PC-9 (cell line): ENCODE data around the gene NPIPA1. TPM values are rescaled to one million over a fixed set of nuclear protein-coding genes. Genes with fewer than 3 reads are reported as not detected.

Source experiments
- BruUV-seq: library from RNA; stranded (reverse); fragments of 400-500 nt; replicated peaks from 2 replicates; lab custom pipeline; 2021; lab: Mats Ljungman, UMichigan
- CTCF ChIA-PET: fragments of 300-600 bp; sonication (Branson Sonifier 250); formaldehyde crosslinking; loops from one replicate; lab custom pipeline; 2022; ENCODE audit warnings: antibody characterized with exemption; lab: Charles Lee
- POLR2A ChIA-PET: fragments of 300-600 bp; sonication (Branson Sonifier 250); formaldehyde crosslinking; loops from one replicate; lab custom pipeline; 2022; ENCODE audit warnings: antibody characterized with exemption; ENCODE audit not compliant: unreplicated experiment; lab: Charles Lee
- DNase-seq, 2 experiments: peaks; one replicate each; pipeline versions ENCODE4 v3.0.0 to v3.0.0-alpha.2; 2015 to 2022; ENCODE audit warnings: mixed read lengths in 1 of 2
- H2AFZ ChIP-seq: fragments of 200-600 bp; sonication (generic); 2 replicates; pipeline ENCODE4 v1.8.1; 2017; ENCODE audit warnings: antibody characterized with exemption
- H3F3A ChIP-seq: fragments of 200-600 bp; sonication (generic); 2 replicates; pipeline ENCODE4 v1.8.1; 2017; ENCODE audit warnings: antibody characterized with exemption, mild to moderate bottlenecking, low read depth; ENCODE audit not compliant: insufficient read depth
- H3K27ac ChIP-seq: fragments of 200-600 bp; sonication (generic); 2 replicates; pipeline ENCODE4 v1.6.1; 2016; ENCODE audit warnings: mixed run types
- H3K27me3 ChIP-seq: fragments of 200-600 bp; sonication (generic); 2 replicates; pipeline ENCODE4 v1.6.1; 2016; ENCODE audit warnings: low read depth, mixed run types; ENCODE audit not compliant: insufficient read depth
- H3K36me3 ChIP-seq: fragments of 200-600 bp; sonication (generic); 2 replicates; pipeline ENCODE4 v1.6.1; 2016; ENCODE audit warnings: low read depth, mixed run types
- H3K4me1 ChIP-seq: fragments of 200-600 bp; sonication (generic); replicated peaks from 2 replicates; pipeline ENCODE4 v1.6.1; 2016; ENCODE audit warnings: mixed run types; ENCODE audit not compliant: insufficient read depth
- H3K4me2 ChIP-seq: fragments of 200-600 bp; sonication (generic); 2 replicates; pipeline ENCODE4 v1.6.1; 2017; ENCODE audit warnings: mixed run types
- H3K4me3 ChIP-seq: fragments of 200-600 bp; sonication (generic); 2 replicates; pipeline ENCODE4 v1.6.1; 2016; ENCODE audit warnings: mixed run types
- H3K79me2 ChIP-seq: fragments of 200-600 bp; sonication (generic); 2 replicates; pipeline ENCODE4 v1.6.1; 2017; ENCODE audit warnings: low read depth, mixed run types
- H3K9me2 ChIP-seq: fragments of 200-600 bp; sonication (generic); 2 replicates; pipeline ENCODE4 v1.8.1; 2017; ENCODE audit warnings: mild to moderate bottlenecking; ENCODE audit not compliant: insufficient read depth
- H3K9me3 ChIP-seq: fragments of 200-600 bp; sonication (generic); 2 replicates; pipeline ENCODE4 v1.8.1; 2016; ENCODE audit warnings: low read depth; ENCODE audit not compliant: insufficient read depth
- H4K20me1 ChIP-seq: fragments of 200-600 bp; sonication (generic); 2 replicates; pipeline ENCODE4 v1.8.1; 2017; ENCODE audit not compliant: insufficient read depth
- EZH2 ChIP-seq: fragments of 200-600 bp; sonication (generic); IDR thresholded peaks from 2 replicates; pipeline ENCODE4 v1.8.0; 2017; ENCODE audit warnings: antibody characterized with exemption, low read depth
- intact Hi-C: fragments of 100-400 bp; cut with micrococcal nuclease; formaldehyde crosslinking; loops from one replicate; pipeline ENCODE4 v1.10.0; 2022; ENCODE audit not compliant: unreplicated experiment
- total RNA-seq: library from RNA; stranded (reverse); gene quantifications from 2 replicates; pipeline ENCODE4 v1.2.3, GENCODE V29; 2021
- TF ChIP-seq, protein P1 (sequence below): fragments of 200-600 bp; sonication (generic); conservative IDR thresholded peaks from 2 replicates; pipeline ENCODE4 v1.6.1; 2017; ENCODE audit warnings: mixed run types, antibody characterized with exemption, mild to moderate bottlenecking, moderate library complexity

Gene NPIPA1
- total RNA-seq, 1 experiment from 2014 or later: 109 TPM

- TF ChIP-seq, protein P1, sequence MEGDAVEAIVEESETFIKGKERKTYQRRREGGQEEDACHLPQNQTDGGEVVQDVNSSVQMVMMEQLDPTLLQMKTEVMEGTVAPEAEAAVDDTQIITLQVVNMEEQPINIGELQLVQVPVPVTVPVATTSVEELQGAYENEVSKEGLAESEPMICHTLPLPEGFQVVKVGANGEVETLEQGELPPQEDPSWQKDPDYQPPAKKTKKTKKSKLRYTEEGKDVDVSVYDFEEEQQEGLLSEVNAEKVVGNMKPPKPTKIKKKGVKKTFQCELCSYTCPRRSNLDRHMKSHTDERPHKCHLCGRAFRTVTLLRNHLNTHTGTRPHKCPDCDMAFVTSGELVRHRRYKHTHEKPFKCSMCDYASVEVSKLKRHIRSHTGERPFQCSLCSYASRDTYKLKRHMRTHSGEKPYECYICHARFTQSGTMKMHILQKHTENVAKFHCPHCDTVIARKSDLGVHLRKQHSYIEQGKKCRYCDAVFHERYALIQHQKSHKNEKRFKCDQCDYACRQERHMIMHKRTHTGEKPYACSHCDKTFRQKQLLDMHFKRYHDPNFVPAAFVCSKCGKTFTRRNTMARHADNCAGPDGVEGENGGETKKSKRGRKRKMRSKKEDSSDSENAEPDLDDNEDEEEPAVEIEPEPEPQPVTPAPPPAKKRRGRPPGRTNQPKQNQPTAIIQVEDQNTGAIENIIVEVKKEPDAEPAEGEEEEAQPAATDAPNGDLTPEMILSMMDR: no peak
- TF ChIP-seq EZH2: no peak
- Histone ChIP-seq H4K20me1 (no peaks in the 10 kb centered on the region), H3K36me3 (no peaks in the 10 kb centered on the region), H3K9me3 (no peaks in the 10 kb centered on the region), H3K27me3 (no peaks in the 10 kb centered on the region), H3K4me2 (no peak overlapping the region), H3K9me2 (no peaks in the 10 kb centered on the region), H2AFZ (no peak overlapping the region), H3K27ac (no peak overlapping the region), H3F3A (no peaks in the 10 kb centered on the region), H3K79me2 (no peaks in the 10 kb centered on the region), H3K4me3 (no peak overlapping the region), H3K4me1 (no peaks in the 10 kb centered on the region)
- ChIA-PET CTCF (no interaction called here), POLR2A (no interaction called here)
- intact Hi-C loops: no loop called here
- DNase-seq: no peak
- BruUV-seq: no TSS peak
Measured at GRCh38 chr16:14957576-14958322, 20.5 kb downstream of the NPIPA1 start.

GRCh38 chr16:14958323-14958600 lies 21.0 kb downstream of the NPIPA1 start:
- ChIA-PET CTCF (no interaction called here), POLR2A (no interaction called here)
- Histone ChIP-seq H3K27me3 (no peaks in the 10 kb centered on the region), H4K20me1 (no peaks in the 10 kb centered on the region), H3K36me3 (no peaks in the 10 kb centered on the region), H3K27ac (no peak overlapping the region), H2AFZ (no peak overlapping the region), H3K4me3 (no peak overlapping the region), H3K9me2 (no peaks in the 10 kb centered on the region), H3K4me1 (no peaks in the 10 kb centered on the region), H3K79me2 (no peaks in the 10 kb centered on the region), H3K9me3 (no peaks in the 10 kb centered on the region), H3K4me2 (no peak overlapping the region), H3F3A (no peaks in the 10 kb centered on the region)
- no TSS peak for BruUV-seq
- intact Hi-C loops: no loop called here
- TF ChIP-seq EZH2: no peak
- TF ChIP-seq, protein P1: no peak
- DNase-seq: no peak

- Histone ChIP-seq H3K36me3 (no peaks in the 10 kb centered on the region), H3K4me3 (no peak overlapping the region), H2AFZ (no peak overlapping the region), H3F3A (no peaks in the 10 kb centered on the region), H4K20me1 (no peaks in the 10 kb centered on the region), H3K27ac (no peak overlapping the region), H3K4me1 (no peaks in the 10 kb centered on the region), H3K4me2 (no peak overlapping the region), H3K9me2 (no peaks in the 10 kb centered on the region), H3K9me3 (no peaks in the 10 kb centered on the region), H3K27me3 (no peaks in the 10 kb centered on the region), H3K79me2 (no peaks in the 10 kb centered on the region)
- ChIA-PET CTCF (no interaction called here), POLR2A (no interaction called here)
- TF ChIP-seq, protein P1: no peak
- TF ChIP-seq EZH2: no peak
- intact Hi-C loops: no loop called here
- DNase-seq: no peak
- BruUV-seq: no TSS peak
Measured at GRCh38 chr16:14958970-14959369, 21.7 kb downstream of the NPIPA1 start.
